Stimulated activated CD8-positive, alpha-beta memory T cell treated with anti-CD3 and anti-CD28 coated beads, Interleukin-12 subunit alpha, Interleukin-12 subunit beta, amount 100 ng/mL, for 4 hours (primary cell): ENCODE measurements around the gene MCM9.
"Not testable (repeated sequence)": the region's sequence is repeated elsewhere in the genome, so short reads cannot be mapped to it uniquely, and the experiment has no call there.

Experiments
- DNase-seq: peaks from one replicate; pipeline ENCODE4 v3.0.0-alpha.2; 2020; ENCODE audit warnings: low read depth

MCM9 gene

DNA sequence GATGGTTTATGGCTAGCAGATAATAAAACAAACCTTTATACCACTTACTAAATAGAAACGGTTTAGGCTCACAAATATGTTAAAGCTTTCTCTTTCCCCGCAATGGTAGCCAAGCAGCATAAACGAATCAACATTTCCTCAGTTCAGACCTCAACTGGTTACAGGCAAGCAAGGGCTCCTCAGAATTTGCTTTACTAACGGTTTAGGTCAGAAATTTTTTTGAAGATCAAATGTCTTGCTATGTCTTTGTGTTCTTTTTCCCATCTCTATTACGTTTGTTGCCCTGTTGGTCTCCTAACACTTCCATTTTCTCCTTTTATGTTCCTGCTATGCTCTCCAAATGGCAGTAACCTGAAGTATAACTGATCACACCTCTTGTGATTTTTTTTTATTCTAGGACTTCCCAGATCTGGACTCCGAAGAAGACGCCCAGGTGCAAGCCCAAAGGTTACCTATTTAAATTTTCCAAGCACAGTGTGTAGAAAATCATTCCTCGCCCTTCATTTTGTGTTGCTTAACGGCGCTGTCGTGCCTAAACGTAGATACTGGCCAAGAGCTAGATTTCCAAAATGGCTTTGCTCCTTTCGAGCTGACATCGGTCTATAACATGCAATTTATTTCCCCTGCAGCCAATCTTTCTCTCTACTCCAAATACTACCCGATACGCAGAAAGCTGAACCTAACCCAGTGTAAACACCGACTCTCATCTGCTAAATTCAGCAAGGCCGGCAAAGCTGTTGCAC, 41.7 kb downstream of the MCM9 start:
- no peak for DNase-seq

DNA sequence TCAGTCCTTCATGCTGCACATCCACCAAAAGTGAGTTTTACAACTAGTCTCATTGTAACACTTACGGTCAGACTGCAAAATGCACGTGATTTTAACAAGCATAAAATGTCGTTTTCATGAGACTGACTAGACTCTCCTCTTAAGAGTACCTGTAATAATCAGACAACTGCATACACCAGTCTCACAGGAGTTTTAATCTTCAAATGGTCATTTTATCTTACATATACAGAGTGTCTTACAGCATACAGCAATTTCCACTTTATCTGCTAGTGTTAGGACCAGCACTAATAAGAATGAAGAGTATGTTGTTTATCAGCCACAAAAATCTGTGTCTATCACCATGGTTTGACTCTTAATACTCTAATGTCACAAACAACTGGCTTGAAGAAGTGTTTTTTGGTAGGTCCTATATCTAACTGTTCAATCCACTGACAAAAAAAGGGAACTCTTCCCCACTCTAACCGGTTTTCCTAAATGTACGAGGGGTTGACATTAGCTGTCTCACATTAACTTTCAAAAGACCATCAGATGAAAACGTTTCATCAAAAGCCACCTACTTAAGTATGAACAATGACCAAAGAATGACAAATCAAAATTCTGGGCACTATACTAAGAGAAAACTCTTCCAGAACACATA, 42.5 kb downstream of the MCM9 start:
- no peak for DNase-seq

DNA sequence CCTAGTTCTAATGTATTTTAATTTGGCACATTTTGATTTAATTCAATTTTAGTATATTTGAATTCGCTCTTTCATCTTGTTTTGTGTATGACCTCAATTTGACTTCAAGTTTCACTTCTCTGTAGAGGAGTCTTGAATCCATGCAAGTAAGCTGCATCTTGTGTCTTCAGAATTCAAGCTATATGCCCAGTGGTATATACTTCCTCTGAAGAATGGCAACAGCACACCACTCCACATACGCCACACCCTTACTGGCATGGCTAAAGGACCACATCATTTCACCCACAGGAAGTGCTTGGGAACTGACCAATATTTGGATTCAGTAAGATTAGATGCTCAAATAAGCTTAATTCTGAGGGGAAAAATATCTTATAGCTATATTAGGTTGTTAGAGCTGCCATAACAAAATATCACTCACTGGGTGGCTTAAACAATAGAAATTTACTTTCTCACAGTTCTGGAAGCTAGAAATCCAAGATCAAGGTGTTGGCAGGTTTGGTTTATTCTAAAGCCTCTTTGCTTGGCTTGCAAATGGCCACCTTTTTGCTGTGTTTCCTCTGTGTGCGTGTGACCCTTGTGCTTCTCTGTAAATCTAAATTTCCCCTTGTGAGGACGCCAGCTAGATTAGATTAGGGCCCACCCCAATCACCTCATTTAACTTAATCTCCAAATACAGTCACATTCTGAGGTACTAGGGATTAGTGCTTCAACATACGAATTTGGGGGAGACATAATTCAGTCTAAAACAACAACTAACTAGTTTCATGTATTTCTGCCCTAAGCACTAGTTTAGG, 43.8 kb downstream of the MCM9 start:
- DNase-seq: no peak

GRCh38 chr6:118889163-118889562, 45.8 kb downstream of the MCM9 start:
- no peak for DNase-seq

DNA sequence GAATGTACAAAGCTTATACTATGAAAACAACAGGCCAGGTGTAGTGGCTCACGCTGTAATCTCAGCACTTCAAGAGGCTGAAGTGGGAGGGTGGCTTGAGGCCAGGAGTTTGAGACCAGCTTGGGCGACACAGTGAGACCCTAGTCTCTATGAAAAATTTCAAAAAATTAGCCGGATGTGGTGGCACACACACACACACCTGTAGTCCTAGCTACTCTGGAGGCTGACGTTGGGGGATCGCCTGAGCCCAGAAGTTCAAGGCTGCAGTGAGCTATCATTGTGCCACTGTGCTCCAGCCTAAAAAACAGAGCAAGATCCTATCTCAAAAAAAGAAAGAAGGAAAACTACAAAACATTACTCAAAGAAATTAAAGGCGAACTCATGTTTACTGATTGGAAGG, 48.3 kb downstream of the MCM9 start:
- no peak for DNase-seq

- no peak for DNase-seq
These were observed 52.5 kb downstream of the MCM9 start for GRCh38 chr6:118882314-118882905.

- no peak for DNase-seq
These were observed 53.3 kb downstream of the MCM9 start for GRCh38 chr6:118881440-118882313.

GRCh38 chr6:118877806-118878205, 57.2 kb downstream of the MCM9 start:
- DNase-seq: no peak

- no peak for DNase-seq
These were observed 58.1 kb downstream of the MCM9 start for GRCh38 chr6:118876814-118877213.

- DNase-seq: no peak
These were observed 58.8 kb downstream of the MCM9 start for GRCh38 chr6:118876198-118876597.

DNA sequence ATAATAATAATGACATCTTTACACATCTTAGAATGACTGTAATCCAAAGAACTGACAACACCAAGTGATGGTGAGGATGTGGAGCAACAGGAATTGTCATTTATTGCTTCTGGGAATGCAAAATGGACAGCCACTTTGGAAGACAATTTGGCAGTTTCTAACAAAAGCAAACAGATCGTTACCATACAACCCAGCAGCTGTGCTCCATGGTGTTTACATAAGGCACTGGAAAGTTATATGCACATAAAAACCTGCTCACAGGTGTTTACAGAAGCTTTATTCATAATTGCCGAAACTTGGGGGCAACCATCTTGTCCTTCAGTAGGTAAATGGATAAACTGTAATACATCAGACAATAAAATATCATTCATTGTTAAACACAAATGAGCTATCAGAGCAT, 59.3 kb downstream of the MCM9 start:
- no peak for DNase-seq

- DNase-seq: no peak
These were observed 61.7 kb downstream of the MCM9 start for GRCh38 chr6:118873239-118873638.

GRCh38 chr6:118872726-118873125, 62.2 kb downstream of the MCM9 start:
- DNase-seq: no peak

DNA sequence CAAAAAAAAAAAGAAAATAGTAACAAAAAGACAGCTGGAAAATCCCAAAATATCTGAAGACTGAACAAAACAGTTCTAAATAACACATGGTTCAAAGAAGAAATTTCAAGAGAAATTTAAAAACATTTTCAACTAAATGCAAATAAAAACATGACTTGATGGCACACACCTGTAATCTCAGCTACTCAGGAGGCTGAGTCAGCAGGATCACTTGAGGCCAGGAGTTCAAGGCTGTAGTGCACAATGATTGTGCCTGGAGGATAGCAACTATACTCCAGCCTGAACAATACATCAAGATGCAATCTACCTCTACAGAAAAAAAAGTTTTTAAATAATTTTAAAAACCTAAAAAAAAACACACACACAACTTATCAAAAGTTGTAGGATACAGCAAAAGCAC, 62.6 kb downstream of the MCM9 start:
- no peak for DNase-seq

DNA sequence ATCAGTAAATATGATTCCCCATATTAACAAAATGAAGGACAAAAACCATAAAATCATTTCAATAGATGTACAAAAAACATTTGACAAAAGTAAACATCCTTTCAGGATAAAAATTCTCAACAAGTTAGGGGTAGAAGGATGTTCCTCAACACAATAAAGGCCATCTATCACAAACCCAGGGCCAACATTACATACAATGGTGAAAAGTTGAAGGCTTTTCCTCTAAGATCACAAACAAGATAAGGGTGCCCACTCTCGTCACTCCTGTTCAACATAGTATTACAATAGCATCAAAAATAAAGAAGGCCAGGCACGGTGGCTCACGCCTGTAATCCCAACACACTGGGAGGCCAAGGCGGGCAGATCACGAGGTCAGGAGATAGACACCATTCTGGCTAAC, 63.6 kb downstream of the MCM9 start:
- DNase-seq: no peak

- no peak for DNase-seq
These were observed 64.9 kb downstream of the MCM9 start for GRCh38 chr6:118869894-118870589.

- DNase-seq: no peak
These were observed 65.6 kb downstream of the MCM9 start for GRCh38 chr6:118869350-118869749.

- not testable (repeated sequence) for DNase-seq
These were observed 66.1 kb downstream of the MCM9 start for GRCh38 chr6:118868901-118869300.

DNA sequence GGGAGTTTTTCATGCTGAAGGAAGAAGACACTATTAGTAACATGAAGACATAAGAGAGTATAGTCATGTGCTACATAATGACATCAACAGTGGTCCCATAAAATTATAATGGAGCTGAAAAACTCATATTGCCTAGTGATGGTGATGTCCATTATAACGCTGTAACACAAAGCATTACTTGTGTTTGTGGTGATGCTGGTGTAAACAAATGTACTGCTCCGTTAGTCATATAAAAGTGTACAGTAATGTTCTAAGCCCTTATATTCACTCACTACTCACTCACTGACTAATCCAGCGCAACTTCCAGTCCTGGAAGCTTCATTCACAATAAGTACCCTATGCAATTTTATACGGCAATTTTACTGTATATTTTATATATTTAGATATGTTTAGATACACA, 67.8 kb downstream of the MCM9 start:
- DNase-seq: no peak

- no peak for DNase-seq
These were observed 69.9 kb downstream of the MCM9 start for GRCh38 chr6:118865100-118865391.

DNA sequence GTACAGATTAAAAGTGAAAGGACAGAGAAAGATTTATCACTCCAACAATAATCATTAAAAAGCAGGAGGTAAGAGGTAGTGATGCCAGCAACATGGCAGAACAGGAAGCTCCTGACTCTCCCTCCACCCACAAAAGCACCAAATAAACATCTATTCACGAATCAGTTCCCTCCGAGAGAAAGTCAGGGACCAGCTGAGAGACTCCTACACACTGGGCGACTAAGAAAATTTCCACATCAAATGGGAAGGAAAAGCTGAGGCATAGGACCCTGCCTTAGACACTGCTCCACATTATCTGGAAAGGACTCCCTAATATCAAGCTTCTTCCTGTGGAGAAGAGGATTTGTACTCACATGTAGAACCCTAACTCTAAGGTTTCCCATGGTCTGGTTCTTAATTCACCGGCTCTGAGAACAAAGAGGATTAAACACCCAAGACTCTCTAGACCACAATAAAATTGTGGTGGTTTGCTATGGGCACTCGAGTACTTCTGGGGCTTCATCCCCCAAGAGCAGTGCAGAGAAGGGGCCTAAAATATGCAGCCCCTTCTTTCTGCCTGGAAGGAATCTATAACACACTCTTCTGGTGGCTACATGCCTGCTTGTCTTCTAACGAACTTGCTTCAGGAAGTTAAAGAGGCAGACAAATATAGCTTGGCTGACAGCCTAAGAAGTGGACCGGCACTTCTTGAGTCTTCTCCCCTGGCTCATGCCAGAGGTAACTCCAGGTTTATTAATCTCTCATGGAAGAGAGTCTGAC, 70.4 kb downstream of the MCM9 start:
- no peak for DNase-seq
